Activated T-cell treated with anti-CD3 and anti-CD28 coated beads, Interleukin-2, amount 50 U/mL, for 4 hours (primary cell): ENCODE data around the gene PDK4. TPM values are rescaled to one million over a fixed set of nuclear protein-coding genes. Genes with fewer than 3 reads are reported as not detected.
A peak's percentile ranks its signal among the peaks of the same experiment; 100 is the strongest.
"Not testable (repeated sequence)": the region's sequence is repeated elsewhere in the genome, so short reads cannot be mapped to it uniquely, and the experiment has no call there.

Source experiments
- ATAC-seq, 2 donors: fragments of 200-7000 bp; cut with Tn5 transposase; one replicate each; pipeline ENCODE4 v1.10.0; 2021
- DNase-seq: peaks from one replicate; pipeline ENCODE4 v3.0.0-alpha.2; 2020
- H3K27me3 Mint-ChIP-seq: one replicate; pipeline ENCODE4 v1.8.0; 2021; ENCODE audit warnings: low read depth, mixed read lengths
- H3K36me3 Mint-ChIP-seq: one replicate; pipeline ENCODE4 v1.8.0; 2022; ENCODE audit warnings: mixed read lengths; ENCODE audit not compliant: insufficient read depth
- H3K4me1 Mint-ChIP-seq: one replicate; pipeline ENCODE4 v1.8.0; 2021; ENCODE audit warnings: low read depth, mixed read lengths
- H3K4me3 Mint-ChIP-seq: one replicate; pipeline ENCODE4 v1.8.0; 2021; ENCODE audit warnings: mild to moderate bottlenecking, moderate library complexity, mixed read lengths
- H3K9me3 Mint-ChIP-seq: one replicate; pipeline ENCODE4 v1.8.0; 2021; ENCODE audit warnings: mixed read lengths
- total RNA-seq, 3 donors: library from RNA; stranded (reverse); gene quantifications; one replicate each; pipeline ENCODE4 v1.2.1, GENCODE V29; 2021

Gene PDK4
- total RNA-seq, 3 donors from 2014 or later: 0.18 to 0.40 (median 0.33) TPM

DNA sequence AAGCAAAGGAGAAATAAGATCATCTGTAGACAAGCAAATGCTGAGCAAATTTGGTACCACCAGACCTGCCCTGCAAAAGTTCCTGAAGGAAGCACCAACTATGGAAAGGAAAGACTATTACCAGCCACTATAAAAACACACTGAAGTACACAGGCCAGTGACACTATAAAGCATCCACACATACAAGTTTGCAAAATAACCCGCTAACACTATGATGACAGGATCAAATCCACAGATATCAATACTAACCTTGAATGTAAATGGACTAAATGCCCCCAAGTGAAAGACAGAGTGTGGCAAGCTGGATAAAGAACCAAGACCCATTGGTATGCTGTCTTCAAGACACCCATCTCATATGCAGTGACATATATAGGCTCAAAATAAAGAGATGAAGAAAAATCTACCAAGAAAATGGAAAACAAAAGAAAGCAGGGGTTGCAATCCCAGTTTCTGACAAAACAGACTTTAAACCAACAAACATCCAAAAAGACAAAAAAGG lies 18.2 kb upstream of the PDK4 start:
- ATAC-seq (no peak), DNase-seq (no peak)
- Mint-ChIP-seq H3K9me3 (peaks cover 16% of the 10 kb centered on the region), H3K4me3 (no peak overlapping the region), H3K27me3 (no peaks in the 10 kb centered on the region), H3K4me1 (no peaks in the 10 kb centered on the region), H3K36me3 (no peaks in the 10 kb centered on the region)

DNA sequence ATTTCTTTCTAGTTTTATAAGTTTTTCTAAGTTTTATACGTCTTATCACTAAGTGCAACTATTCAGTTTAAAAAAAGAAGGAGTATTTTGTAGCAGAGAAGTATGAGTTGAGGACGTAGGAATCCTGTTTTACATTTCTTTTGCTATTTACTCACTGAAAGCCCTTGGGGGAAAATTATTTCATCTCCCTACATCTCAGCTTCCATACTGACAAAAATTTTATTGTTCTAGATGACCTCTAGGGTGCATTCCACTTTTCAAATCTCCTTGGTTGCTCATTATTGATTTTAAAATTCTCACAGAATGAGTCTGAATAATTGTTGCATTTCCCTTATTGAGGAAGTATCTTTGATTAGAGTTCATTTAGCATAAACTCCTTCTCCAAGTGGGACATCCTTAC lies 14.9 kb upstream of the PDK4 start:
- ATAC-seq: no peak
- no peak for DNase-seq
- Mint-ChIP-seq H3K27me3 (no peaks in the 10 kb centered on the region), H3K4me1 (peaks cover 7% of the 10 kb centered on the region), H3K36me3 (no peaks in the 10 kb centered on the region), H3K9me3 (peaks cover 18% of the 10 kb centered on the region), H3K4me3 (no peak overlapping the region)

DNA sequence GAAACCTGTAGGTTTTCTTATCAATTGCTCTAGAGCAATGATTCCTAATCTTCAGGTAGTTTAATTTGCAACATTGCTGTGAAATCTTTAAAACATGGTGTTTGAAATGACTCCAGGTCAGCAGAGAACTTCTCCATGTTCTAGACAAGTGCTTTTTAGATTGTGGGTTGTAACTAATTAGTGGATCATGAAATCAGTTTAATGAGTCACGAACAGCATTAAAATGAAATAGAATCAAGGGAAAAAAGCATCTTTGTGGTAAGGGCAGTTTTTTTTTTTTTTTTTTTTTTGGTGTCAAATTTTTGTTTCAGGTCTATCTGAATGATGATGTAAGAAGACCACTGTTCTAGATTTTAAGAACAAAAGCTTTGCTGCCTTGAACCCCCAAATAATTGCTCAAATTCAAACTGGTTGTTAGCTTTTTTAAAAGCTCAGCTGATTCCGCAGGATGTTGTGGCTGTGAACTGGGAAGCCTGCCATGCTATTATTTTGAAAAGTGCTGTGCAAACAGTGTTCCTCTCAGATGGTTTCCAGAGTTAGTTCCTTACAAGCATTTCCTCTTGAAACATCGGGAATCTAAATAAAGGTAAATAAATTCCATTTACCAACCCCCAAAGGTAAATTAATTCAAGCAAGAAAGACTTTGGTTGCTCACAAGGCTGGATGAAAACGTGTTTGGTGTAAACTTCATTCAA lies 13.1 kb upstream of the PDK4 start:
- Mint-ChIP-seq H3K36me3 (no peaks in the 10 kb centered on the region), H3K27me3 (no peaks in the 10 kb centered on the region), H3K4me1 (peaks cover 7% of the 10 kb centered on the region), H3K9me3 (peaks cover 13% of the 10 kb centered on the region), H3K4me3 (no peak overlapping the region)
- no peak for DNase-seq
- no peak for ATAC-seq

GRCh38 chr7:95608359-95609173 lies 12.2 kb upstream of the PDK4 start:
- peaks cover 6% of the 10 kb centered on the region for H3K9me3 Mint-ChIP-seq
- no peak for DNase-seq
- ATAC-seq: no peak
- no peaks in the 10 kb centered on the region for H3K27me3 Mint-ChIP-seq
- H3K4me3 Mint-ChIP-seq: no peak overlapping the region
- no peaks in the 10 kb centered on the region for H3K36me3 Mint-ChIP-seq
- H3K4me1 Mint-ChIP-seq: peaks cover 7% of the 10 kb centered on the region

GRCh38 chr7:95607561-95607960 lies 11.2 kb upstream of the PDK4 start:
- no peaks in the 10 kb centered on the region for H3K36me3 Mint-ChIP-seq
- ATAC-seq: no peak

DNA sequence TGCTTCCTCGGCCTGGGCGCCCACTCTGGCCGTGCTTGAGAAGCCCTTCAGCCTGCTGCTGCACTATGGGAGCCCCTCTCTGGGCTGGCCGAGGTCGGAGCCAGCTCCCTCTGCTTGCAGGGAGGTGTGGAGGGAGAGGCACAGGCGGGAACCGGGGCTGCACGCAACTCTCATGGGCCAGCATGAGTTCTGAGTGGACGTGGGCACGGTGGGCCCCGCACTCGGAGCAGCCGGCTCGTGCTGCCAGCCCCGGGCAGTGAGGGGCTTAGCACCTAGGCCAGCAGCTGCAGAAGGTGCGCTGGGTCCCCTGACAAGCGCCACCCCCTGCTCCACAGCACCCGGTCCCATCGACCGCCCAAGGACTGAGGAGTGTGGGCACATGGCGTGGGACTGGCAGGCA lies 9.0 kb upstream of the PDK4 start:
- peaks cover 7% of the 10 kb centered on the region for H3K4me1 Mint-ChIP-seq
- no peak overlapping the region for H3K4me3 Mint-ChIP-seq
- no peak for ATAC-seq
- H3K27me3 Mint-ChIP-seq: no peaks in the 10 kb centered on the region
- DNase-seq: no peak
- H3K36me3 Mint-ChIP-seq: no peaks in the 10 kb centered on the region
- peaks cover 6% of the 10 kb centered on the region for H3K9me3 Mint-ChIP-seq

More at GRCh38 chr7:95607561-95607960, 11.2 kb upstream of the PDK4 start:
- no peak overlapping the region for H3K4me3 Mint-ChIP-seq
- H3K9me3 Mint-ChIP-seq: peaks cover 6% of the 10 kb centered on the region
- no peaks in the 10 kb centered on the region for H3K27me3 Mint-ChIP-seq
- peaks cover 7% of the 10 kb centered on the region for H3K4me1 Mint-ChIP-seq
- DNase-seq: no peak

DNA sequence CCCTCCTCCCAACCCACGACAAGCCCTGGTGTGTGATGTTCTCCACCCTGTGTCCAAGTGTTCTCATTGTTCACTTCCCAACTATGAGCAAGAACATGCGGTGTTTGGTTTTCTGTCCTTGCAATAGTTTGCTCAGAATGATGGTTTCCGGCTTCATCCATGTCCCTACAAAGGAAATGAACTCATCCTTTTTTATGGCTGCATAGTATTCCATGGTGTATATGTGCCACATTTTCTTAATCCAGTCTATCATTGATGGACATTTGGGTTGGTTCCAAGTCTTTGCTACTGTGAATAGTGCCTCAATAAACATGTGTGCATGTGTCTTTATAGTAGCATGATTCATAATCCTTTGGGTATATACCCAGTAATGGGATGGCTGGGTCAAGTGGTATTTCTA lies 8.5 kb upstream of the PDK4 start:
- not testable (repeated sequence) for H3K36me3 Mint-ChIP-seq, ATAC-seq, H3K4me1 Mint-ChIP-seq, H3K27me3 Mint-ChIP-seq, H3K4me3 Mint-ChIP-seq, DNase-seq, H3K9me3 Mint-ChIP-seq

- not testable (repeated sequence) for H3K4me1 Mint-ChIP-seq, H3K9me3 Mint-ChIP-seq, H3K27me3 Mint-ChIP-seq, DNase-seq, H3K4me3 Mint-ChIP-seq, ATAC-seq, H3K36me3 Mint-ChIP-seq
Observed at GRCh38 chr7:95604397-95604796, 8.1 kb upstream of the PDK4 start.

GRCh38 chr7:95602421-95602820 lies 6.1 kb upstream of the PDK4 start:
- H3K36me3 Mint-ChIP-seq: no peaks in the 10 kb centered on the region
- H3K27me3 Mint-ChIP-seq: peaks cover 11% of the 10 kb centered on the region
- peaks cover 6% of the 10 kb centered on the region for H3K9me3 Mint-ChIP-seq
- no peak for ATAC-seq
- peaks cover 1% of the 10 kb centered on the region for H3K4me1 Mint-ChIP-seq
- H3K4me3 Mint-ChIP-seq: no peak overlapping the region
- DNase-seq: no peak

DNA sequence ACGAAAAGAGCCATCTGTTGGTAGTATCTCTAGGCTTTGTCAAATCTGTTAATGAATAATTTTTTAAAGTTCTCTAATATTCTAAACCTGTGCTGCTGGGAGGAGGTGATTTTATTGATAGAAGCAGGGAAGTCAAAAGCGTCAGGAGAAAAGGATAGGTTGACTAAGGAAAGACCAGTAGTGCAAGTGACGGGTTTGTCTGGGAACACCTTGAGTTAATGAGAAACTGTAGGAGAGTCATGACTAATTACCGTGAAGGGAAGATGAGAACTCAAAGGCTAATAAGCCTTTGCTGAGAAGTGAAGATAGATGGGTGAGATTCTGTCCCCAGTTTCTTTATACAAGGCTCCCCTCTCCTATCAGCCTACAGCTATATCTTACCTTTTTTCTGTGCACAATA lies 5.0 kb upstream of the PDK4 start:
- Mint-ChIP-seq H3K4me1 (no peaks in the 10 kb centered on the region), H3K27me3 (peaks cover 20% of the 10 kb centered on the region), H3K4me3 (no peak overlapping the region), H3K9me3 (peaks cover 4% of the 10 kb centered on the region), H3K36me3 (no peaks in the 10 kb centered on the region)
- ATAC-seq (no peak), DNase-seq (no peak)

DNA sequence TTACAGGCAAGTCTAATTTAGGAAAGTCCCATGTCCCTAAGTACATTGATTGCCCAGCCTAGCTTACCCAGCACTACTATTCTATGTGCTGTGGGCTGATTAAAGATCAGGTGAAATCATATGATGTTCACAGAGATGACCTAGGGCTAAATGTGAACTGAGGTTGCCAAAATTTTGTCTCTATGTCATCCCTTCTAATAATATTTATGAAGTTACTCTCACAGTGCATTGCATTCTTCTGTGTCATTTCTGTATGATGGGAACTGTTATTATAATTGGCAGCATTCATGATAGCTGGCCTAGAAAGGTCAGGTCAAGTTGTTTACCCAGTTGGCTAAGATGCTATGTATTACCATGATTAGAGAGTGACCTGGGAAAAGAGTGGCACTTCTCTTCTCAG lies 2.8 kb upstream of the PDK4 start:
- Mint-ChIP-seq H3K9me3 (no peaks in the 10 kb centered on the region), H3K36me3 (no peaks in the 10 kb centered on the region), H3K4me3 (no peak overlapping the region), H3K4me1 (peaks cover 4% of the 10 kb centered on the region), H3K27me3 (peaks cover 29% of the 10 kb centered on the region)
- ATAC-seq (no peak), DNase-seq (no peak)

DNA sequence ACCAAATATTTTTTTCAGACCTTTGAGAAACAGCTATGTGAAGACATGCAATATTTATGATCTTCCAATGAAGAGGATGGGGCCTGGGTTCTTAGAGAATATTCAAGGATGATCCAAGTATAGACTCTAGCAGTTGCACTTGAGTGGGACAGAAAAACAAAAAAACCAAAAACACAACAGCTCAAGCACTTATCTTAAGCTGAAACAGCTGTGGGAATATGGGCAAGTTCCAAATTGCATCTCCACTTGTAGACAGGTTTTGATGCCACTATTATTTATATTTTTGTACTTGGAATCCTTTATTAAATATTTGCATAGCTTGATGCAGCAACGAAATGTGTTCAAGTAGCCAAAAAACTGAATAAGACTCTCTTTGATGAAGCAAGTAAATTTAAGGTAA lies 2.2 kb upstream of the PDK4 start:
- H3K9me3 Mint-ChIP-seq: no peaks in the 10 kb centered on the region
- no peaks in the 10 kb centered on the region for H3K36me3 Mint-ChIP-seq
- peaks cover 29% of the 10 kb centered on the region for H3K27me3 Mint-ChIP-seq
- no peak overlapping the region for H3K4me3 Mint-ChIP-seq
- DNase-seq (no peak), ATAC-seq (no peak)
- peaks cover 4% of the 10 kb centered on the region for H3K4me1 Mint-ChIP-seq

DNA sequence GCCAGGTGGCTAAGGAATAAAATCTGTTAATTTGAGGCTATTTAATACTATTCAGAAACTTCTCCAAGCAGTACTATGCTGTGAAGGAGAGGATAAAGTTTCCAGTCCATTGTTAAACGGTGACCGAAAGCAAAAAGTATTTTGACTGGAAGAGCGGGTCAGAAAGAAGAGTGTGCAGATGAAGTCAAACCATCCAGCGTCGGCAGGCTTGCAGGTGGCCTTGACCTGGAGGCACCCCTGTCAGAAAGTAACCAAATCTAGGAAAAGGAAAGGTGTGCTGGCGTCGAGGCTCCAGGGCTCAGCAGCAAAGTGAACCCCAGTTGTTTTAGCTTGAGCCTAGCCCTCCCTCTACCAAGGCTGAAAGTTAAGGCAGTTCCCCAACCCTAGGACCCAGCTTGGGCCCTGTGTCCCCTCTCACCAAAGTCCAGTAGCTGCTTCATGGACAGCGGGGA lies 544 bp downstream of the PDK4 start:
- peak overlapping the region; percentile 73 for H3K4me3 Mint-ChIP-seq
- DNase-seq (no peak), ATAC-seq (no peak)
- H3K36me3 Mint-ChIP-seq: no peaks in the 10 kb centered on the region
- H3K27me3 Mint-ChIP-seq: peaks cover 29% of the 10 kb centered on the region
- peaks cover 4% of the 10 kb centered on the region for H3K4me1 Mint-ChIP-seq
- no peaks in the 10 kb centered on the region for H3K9me3 Mint-ChIP-seq

DNA sequence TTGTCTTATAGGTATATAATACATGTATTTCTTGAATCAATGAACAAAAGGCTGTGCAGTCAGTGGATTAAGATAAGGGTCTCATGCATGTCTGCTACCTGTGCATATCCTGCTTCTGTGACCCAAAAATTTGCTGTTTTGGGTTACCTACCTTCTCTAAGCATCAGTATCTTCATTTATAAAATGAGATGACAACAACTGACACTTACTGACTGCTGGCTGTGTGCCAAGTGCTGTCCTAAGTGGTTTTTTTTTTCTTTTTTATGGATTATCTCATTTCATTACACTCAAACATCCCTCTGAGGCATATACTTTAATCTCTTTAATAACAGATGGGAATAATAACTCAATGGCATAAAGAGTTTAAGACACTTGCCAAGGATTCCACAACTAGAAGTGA lies 2.1 kb downstream of the PDK4 start:
- Mint-ChIP-seq H3K27me3 (peaks cover 26% of the 10 kb centered on the region), H3K9me3 (no peaks in the 10 kb centered on the region)

GRCh38 chr7:95593343-95593742 lies 3.0 kb downstream of the PDK4 start:
- no peak for ATAC-seq

More for the DNA sequence above, 2.1 kb downstream of the PDK4 start:
- peaks cover 4% of the 10 kb centered on the region for H3K4me1 Mint-ChIP-seq
- H3K4me3 Mint-ChIP-seq: no peak overlapping the region
- no peaks in the 10 kb centered on the region for H3K36me3 Mint-ChIP-seq
- no peak for ATAC-seq
- DNase-seq: no peak

More at GRCh38 chr7:95593343-95593742, 3.0 kb downstream of the PDK4 start:
- Mint-ChIP-seq H3K36me3 (no peaks in the 10 kb centered on the region), H3K4me3 (no peak overlapping the region), H3K9me3 (no peaks in the 10 kb centered on the region), H3K27me3 (peaks cover 25% of the 10 kb centered on the region), H3K4me1 (peaks cover 4% of the 10 kb centered on the region)
- no peak for DNase-seq
